ENCODE results near the gene SELENOO. TPM values are rescaled to one million over a fixed set of nuclear protein-coding genes. Genes with fewer than 3 reads are reported as not detected.

Gene SELENOO
- polyA plus RNA-seq, 3 donors from 2014 or later: 2.6 to 5.7 (median 3.6) TPM

DNA sequence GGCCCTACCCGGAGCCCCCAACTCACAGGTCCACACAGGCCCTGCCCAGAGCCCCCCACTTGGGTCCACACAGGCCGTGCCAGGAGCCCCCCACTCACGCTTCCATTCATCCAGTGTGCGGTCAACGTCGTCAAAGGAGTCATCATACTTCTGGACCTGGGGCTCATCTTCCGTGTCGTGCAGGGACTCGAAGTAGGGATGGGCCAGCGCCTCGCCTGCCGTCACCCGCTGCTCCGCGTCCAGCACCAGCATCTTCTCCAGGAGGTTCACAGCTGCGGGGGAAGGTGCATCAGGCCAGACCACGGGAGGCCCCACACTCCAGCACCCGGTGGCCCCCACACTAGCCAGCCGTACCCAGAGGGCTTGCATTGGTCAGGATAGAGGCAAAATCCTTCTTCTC is 54.3 kb downstream of the SELENOO start:
- H3K36me3 Mint-ChIP-seq: no peaks in the 10 kb centered on the region
- H3K4me1 Mint-ChIP-seq: peaks cover 0 to 9% of the 10 kb centered on the region in 2 donors
- no peak overlapping the region for H3K27ac Mint-ChIP-seq

DNA sequence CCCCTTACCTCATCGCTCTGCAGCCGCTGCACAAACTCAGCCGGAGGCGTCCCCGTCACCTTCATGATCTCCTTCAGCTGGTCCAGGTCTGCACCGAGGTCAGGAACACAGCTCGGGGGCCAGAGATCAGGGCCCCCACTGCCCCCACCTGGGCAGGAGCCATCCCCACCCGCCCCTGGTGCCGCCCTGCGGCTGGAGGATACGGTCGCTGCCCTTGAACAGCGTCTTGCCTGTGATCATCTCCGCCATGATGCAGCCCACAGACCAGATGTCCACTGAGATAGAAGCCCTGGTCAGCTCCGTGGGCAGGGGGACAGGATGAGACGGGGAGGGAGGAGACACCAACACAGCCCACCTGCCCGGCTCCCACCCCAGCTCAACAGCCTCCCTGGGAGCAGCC is 54.8 kb downstream of the SELENOO start:
- Mint-ChIP-seq H3K27ac (no peak overlapping the region), H3K4me3 (no peak overlapping the region), H3K4me1 (peaks cover 0 to 5% of the 10 kb centered on the region in 2 donors), H3K36me3 (no peaks in the 10 kb centered on the region), H3K9me3 (no peaks in the 10 kb centered on the region), H3K27me3 (ENCODE audit: low read depth in 3 of 3) (peaks cover 0 to 8% (median 2%) of the 10 kb centered on the region in 3 donors)
- no peak for DNase-seq

More for the DNA sequence above, 54.3 kb downstream of the SELENOO start:
- no peaks in the 10 kb centered on the region for H3K9me3 Mint-ChIP-seq
- no peak for DNase-seq
- H3K27me3 Mint-ChIP-seq (ENCODE audit: low read depth in 3 of 3): peaks cover 0 to 9% (median 2%) of the 10 kb centered on the region in 3 donors
- no peak overlapping the region for H3K4me3 Mint-ChIP-seq

DNA sequence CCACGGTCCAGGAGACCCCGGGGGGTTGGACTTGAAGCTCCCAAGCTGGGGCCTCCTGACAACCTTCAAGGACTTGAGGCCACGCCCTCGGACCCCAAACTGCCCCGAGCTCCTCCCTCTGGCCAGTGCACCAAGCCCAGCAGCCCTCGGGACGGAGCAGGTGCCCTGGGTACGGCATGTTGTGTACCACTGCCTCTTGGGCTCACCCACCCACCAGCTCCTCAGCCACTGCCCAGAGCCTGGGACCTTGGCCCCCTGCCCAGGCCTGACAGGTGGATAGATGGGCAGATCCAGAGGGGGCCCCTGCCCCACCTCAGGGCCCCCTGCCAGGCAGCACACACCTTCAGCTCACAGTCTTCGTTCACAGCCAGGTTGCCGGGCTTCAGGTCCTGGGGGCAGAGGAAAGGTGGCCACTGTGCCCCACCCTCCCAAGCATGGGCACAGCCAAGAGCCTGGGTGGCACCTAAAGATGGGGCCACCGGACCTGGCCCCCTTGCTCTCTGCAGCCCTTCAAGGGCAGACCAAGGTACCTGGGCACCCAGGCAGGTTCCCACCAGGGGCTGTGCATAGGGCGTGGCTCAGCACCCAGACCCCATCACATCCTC is 55.5 kb downstream of the SELENOO start:
- H3K27ac Mint-ChIP-seq: no peak overlapping the region

DNA sequence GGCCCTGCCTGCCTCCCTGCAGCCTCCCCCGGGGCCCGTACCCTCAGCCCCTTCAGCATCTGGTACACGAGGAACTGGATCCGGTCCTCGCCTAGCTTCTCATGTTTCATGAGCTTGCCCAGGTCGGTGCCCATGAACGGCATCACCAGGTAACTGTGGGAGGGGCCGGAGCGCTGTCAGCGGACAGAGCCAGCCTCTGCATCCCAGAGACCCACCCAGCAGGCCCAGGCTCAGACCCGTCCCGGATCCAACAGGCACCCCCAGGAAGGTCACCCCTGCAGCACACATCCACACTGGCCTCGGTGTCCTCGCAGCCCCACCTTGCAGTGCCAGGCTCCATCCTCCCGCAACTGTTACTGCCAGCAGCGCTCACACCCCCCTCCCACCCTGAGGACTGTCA is 56.2 kb downstream of the SELENOO start:
- DNase-seq: no peak
- Mint-ChIP-seq H3K9me3 (no peaks in the 10 kb centered on the region), H3K4me1 (peaks cover 0 to 3% of the 10 kb centered on the region in 2 donors), H3K27me3 (ENCODE audit: low read depth in 3 of 3) (peaks cover under 1 to 4% (median 4%) of the 10 kb centered on the region in 3 donors), H3K36me3 (no peaks in the 10 kb centered on the region), H3K27ac (no peak overlapping the region), H3K4me3 (no peak overlapping the region)

More for the DNA sequence above, 55.5 kb downstream of the SELENOO start:
- no peak for DNase-seq
- H3K4me1 Mint-ChIP-seq: peaks cover 0 to 3% of the 10 kb centered on the region in 2 donors
- no peaks in the 10 kb centered on the region for H3K9me3 Mint-ChIP-seq
- H3K4me3 Mint-ChIP-seq: no peak overlapping the region
- H3K27me3 Mint-ChIP-seq (ENCODE audit: low read depth in 3 of 3): peaks cover 0 to 6% (median 2%) of the 10 kb centered on the region in 3 donors
- H3K36me3 Mint-ChIP-seq: no peaks in the 10 kb centered on the region

DNA sequence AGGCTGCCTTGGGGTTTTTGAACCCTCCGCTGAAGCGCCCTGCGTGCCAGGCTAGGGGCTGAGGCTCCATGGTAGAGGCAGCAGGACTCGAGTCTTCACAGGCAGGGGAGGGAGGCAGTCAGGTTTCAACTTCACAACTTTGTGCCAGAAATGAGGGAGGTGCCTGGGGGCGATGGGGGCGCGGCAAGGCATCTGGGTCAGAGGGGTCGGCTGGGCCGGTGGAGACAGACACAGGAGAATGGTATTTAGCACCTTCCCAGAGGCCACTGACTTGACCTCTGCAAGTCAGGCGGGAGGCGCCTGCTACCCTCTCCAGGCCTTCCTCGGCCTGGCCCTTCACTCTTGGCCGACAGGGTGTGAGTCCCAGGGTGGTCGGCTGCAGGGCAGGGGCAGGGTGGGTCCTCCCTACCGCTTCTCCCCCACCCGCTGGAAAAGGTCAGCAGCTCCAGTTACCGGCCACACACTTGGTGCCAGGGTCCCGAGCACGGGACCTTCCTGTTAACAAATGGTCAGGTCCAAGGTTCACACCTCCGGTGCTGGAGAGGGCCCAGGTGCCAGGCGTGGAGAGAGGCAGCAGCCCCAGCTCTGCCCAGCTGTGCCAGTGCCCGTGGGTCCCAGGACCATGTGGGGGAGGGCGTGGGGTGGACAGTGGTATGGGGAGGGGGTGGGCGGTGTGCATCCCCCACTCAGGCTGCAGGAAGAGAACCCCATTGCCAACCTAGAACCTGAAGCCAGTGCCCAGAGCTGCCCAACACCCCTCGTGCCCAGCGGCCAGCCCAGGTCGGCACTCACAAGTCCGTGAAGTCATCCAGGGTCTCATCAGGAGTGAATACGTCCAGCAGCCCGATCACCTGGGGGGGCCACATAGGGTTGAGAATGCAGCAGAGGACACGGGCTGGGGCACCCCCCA is 56.9 kb downstream of the SELENOO start:
- Mint-ChIP-seq H3K27me3 (ENCODE audit: low read depth in 3 of 3) (peaks cover 2 to 5% (median 4%) of the 10 kb centered on the region in 3 donors), H3K4me1 (peaks cover 0 to 4% of the 10 kb centered on the region in 2 donors), H3K4me3 (no peak overlapping the region), H3K9me3 (no peaks in the 10 kb centered on the region), H3K27ac (no peak overlapping the region), H3K36me3 (no peaks in the 10 kb centered on the region)
- no peak for DNase-seq

DNA sequence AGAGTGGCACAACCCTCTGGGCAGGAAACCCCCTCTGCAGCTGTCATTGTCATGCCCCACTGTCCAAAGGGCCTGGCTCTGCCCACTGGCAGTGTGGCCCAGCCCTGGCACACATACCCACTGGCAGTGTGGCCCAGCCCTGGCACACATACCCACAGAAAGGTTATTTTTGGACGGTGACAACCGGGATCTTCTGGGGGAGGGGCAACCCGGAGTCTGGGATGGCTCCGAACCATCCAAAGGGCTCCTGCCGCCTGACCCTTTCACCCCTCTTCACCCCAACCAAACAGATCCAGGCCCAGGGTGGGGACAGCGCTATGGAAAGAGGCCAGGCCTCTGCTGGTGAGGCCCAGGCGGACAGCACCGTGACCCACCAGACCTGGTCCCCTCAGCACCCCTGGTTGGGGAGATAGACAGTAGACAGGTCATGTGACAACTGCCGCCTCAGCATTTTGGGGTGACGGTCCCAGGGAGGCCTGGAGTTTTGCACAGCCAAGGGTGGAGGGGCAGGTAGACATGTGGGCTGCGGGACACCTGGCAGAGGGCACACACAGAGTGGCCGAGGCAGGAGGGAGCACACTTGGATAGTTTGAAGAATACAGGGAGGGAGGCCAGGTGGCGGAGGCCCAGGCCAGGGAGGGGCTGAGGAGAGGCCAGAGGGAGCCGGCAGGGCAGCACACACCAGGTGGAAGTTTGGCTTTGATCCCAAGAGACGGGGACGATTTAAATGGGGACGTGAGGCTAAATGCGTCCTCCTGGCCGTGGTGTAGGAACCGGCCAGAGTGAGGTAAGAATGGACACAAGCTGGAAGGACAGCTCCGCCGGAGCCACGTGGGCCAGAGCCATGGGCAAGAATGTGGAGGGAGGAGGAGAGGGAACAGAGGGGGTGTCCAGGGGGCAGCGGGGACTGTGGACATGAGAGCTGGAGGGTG is 57.8 kb downstream of the SELENOO start:
- no peak for DNase-seq
- Mint-ChIP-seq H3K36me3 (no peaks in the 10 kb centered on the region), H3K4me1 (peaks cover 0 to 4% of the 10 kb centered on the region in 2 donors), H3K27me3 (ENCODE audit: low read depth in 3 of 3) (peaks cover 2 to 7% (median 5%) of the 10 kb centered on the region in 3 donors), H3K27ac (no peak overlapping the region), H3K9me3 (no peaks in the 10 kb centered on the region), H3K4me3 (no peak overlapping the region)

DNA sequence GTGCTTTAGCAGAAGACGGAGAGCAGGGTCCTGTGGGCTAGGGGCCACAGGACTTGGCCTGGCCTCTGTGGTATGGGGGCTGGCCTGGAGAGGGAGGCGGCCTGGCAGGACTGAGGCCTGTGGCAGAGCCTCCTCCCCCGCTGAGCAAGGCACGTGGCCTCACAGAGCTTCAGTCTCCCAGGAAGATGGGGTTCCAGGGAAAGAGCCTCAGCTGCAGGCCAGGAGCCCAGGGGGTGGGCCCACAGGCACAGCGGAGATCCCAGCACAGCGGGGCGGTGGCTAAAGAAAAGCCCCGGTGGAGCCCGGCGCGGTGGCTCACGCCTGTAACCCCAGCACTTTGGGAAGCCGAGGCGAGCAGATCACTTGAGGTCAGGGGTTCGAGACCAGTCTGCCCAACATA is 58.5 kb downstream of the SELENOO start:
- H3K4me1 Mint-ChIP-seq: peaks cover 0 to 4% of the 10 kb centered on the region in 2 donors
- H3K27ac Mint-ChIP-seq: no peak overlapping the region
- DNase-seq: no peak
- peaks cover 2 to 7% (median 5%) of the 10 kb centered on the region in 3 donors for H3K27me3 Mint-ChIP-seq (ENCODE audit: low read depth in 3 of 3)
- no peaks in the 10 kb centered on the region for H3K9me3 Mint-ChIP-seq
- H3K36me3 Mint-ChIP-seq: no peaks in the 10 kb centered on the region
- no peak overlapping the region for H3K4me3 Mint-ChIP-seq

DNA sequence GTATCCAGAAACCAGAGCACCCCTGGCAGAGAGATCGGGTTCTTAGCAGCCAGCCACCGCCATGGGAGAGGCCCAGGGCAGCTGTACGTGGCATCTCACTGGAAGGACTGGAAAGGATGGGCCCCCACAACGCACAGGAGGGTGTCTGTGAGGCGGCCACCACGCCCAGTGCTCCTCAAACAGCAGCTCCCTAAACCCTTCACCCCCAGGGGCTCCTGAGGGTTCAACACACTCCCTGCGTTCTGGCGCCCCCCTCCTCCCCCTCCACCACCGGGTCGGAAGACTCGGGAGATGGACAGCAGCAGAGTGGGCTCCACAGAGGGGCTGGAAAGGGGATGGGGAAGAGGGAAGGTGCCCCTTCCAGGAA is 59.6 kb downstream of the SELENOO start:
- Mint-ChIP-seq H3K4me1 (peaks cover 0 to 4% of the 10 kb centered on the region in 2 donors), H3K36me3 (no peaks in the 10 kb centered on the region), H3K4me3 (no peak overlapping the region), H3K27me3 (ENCODE audit: low read depth in 3 of 3) (peaks cover 2 to 11% (median 6%) of the 10 kb centered on the region in 3 donors), H3K9me3 (no peaks in the 10 kb centered on the region), H3K27ac (no peak overlapping the region)
- no peak for DNase-seq

DNA sequence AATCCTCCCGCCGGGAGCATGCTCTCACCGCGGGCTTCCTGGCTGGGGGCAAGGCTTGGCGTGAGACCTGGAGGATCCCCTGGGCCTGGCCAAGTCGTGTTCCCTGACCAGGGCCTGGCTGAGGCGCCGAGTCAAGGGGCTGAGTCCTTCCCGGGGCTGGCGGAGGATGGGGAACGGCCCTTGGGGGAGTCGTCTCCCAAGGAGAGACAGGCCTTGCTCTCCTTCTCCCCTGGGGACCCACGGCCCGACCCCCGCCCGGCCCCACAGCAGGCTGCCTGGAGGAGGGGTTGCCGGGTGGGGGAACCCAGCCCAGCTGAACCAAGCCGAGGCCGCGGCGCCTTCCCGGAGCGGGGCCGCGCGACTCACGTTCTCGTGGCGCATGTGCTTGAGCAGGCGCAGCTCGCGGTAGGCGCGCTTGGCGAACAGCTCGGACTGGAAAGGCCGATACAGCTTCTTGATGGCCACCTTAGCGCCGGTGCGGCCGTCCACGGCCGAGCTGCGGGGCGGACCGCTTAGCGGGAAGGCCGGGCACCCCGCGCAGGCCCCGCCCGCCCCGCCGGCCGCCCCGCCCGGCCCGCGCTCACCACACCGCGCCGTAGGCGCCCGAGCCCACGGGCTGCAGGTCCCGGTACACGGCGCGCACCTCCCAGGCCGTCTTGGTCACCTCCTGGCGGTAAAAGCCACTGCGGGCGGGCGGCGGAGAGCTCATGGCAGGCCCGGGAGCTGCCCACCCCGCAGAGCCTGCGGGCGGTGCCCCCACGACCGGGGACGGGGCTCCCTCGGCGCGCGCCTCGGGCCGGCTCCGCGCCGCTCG is 60.2 kb downstream of the SELENOO start:
- no peak for DNase-seq
- peaks cover 2 to 9% (median 6%) of the 10 kb centered on the region in 3 donors for H3K27me3 Mint-ChIP-seq (ENCODE audit: low read depth in 3 of 3)
- H3K4me1 Mint-ChIP-seq: peaks cover 0 to 4% of the 10 kb centered on the region in 2 donors
- no peak overlapping the region for H3K27ac Mint-ChIP-seq
- no peaks in the 10 kb centered on the region for H3K9me3 Mint-ChIP-seq
- H3K4me3 Mint-ChIP-seq: no peak overlapping the region
- no peaks in the 10 kb centered on the region for H3K36me3 Mint-ChIP-seq

DNA sequence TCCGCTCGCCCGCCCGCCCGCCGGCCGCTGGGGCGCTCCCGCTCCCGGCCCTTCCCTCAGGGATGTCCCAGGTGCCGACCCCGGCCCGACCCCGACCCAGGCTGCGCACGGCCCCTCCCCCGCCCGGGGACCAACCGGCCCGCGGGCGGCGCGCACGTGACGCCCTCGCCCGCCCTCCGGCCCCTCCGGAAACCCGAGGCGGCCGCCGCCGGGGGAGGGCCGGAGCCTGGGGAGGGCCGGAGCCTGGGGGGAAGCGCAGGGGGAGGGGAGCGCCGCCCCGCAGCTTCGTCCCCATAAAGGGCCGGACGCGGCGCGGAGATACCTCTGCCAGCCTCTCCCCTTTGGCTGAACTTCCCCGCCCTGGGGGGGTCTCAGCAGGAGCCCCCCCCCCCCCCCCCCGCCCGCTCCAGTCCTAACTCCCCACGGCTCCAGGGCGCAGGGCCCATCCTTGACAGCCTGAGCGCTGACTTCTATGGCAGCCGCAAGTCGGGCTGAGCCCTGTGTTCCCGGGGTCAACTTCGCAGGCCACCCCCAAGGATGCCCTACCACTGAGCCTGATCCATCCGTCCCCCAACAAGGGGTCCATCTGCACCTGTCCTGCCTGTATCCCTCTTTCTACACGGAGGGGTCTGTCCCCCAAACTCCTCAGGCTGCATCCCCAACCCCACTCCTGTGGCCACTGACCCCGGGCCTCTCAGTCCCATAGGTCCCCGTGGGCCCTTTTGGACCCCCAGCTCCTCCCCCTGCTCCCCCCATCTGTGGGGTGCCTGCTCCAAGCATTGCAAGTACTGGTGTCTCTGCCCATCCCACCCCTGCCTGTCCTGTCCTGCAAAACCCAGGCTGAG is 61.0 kb downstream of the SELENOO start, which contains the start of gene MAPK12:
TSS of gene MAPK12 (minus strand) at position 69 of the 845 bp plus-strand sequence. CDS start 174 bp downstream, outside the sequence.
- peaks cover 0 to 4% of the 10 kb centered on the region in 2 donors for H3K4me1 Mint-ChIP-seq

DNA sequence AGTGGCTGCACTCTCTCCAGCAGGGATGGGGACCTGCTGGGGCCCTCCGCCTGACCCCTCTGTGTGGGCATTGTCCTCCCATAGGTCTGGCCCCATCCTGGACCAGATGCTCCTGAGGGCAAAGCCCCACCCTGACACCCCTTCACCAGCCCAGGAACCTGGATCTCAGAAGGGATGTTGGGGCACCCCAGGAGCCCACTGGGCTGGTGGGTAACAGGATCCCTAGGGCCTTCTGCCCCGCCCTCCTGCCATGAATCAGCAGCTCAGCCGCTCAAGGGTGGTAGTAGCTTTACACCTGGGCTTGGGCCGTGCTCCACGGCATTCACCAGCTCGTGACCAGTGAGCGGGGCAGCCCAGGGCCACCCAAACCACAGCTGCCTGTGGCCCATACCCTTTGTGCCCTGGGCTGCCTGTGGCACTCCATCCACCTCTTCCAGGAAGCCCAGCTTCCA is 61.7 kb downstream of the SELENOO start:
- no peak overlapping the region for H3K27ac Mint-ChIP-seq
- H3K4me1 Mint-ChIP-seq: peaks cover 0 to 4% of the 10 kb centered on the region in 2 donors
- DNase-seq: no peak
- no peaks in the 10 kb centered on the region for H3K36me3 Mint-ChIP-seq
- no peaks in the 10 kb centered on the region for H3K9me3 Mint-ChIP-seq
- peaks cover 2 to 9% (median 6%) of the 10 kb centered on the region in 3 donors for H3K27me3 Mint-ChIP-seq (ENCODE audit: low read depth in 3 of 3)
- peak overlapping the region in 4 of 5 donors; percentile 33 to 76 (median 46) for H3K4me3 Mint-ChIP-seq

More for the DNA sequence above, 61.0 kb downstream of the SELENOO start, which contains the start of gene MAPK12:
- no peaks in the 10 kb centered on the region for H3K9me3 Mint-ChIP-seq
- H3K36me3 Mint-ChIP-seq: no peaks in the 10 kb centered on the region
- peak within 1 kb of the TSS; percentile 33 to 76 (median 56) for H3K4me3 Mint-ChIP-seq
- no peak within 1 kb of the TSS for H3K27ac Mint-ChIP-seq
- peaks cover 2 to 9% (median 6%) of the 10 kb centered on the region in 3 donors for H3K27me3 Mint-ChIP-seq (ENCODE audit: low read depth in 3 of 3)
- no peak for DNase-seq

All from immature natural killer cell (primary cell).